Measurements from ENCODE around the gene OTOP1.
"Not testable (repeated sequence)": the region's sequence is repeated elsewhere in the genome, so short reads cannot be mapped to it uniquely, and the experiment has no call there.

OTOP1 gene

GRCh38 chr4:4228356-4228668 lies 1.6 kb upstream of the OTOP1 start:
- DNase-seq, result no peak

- DNase-seq, result no peak
Measured at GRCh38 chr4:4227510-4228355, 1.0 kb upstream of the OTOP1 start.

GRCh38 chr4:4225915-4226605 lies 669 bp downstream of the OTOP1 start:
- DNase-seq, result no peak

GRCh38 chr4:4217113-4217512 lies 9.6 kb downstream of the OTOP1 start:
- no peak for DNase-seq

GRCh38 chr4:4216648-4217047 lies 10.1 kb downstream of the OTOP1 start:
- no peak for DNase-seq

- DNase-seq, result not testable (repeated sequence)
Measured at GRCh38 chr4:4213674-4214073, 13.1 kb downstream of the OTOP1 start.

- DNase-seq, result no peak
Measured at GRCh38 chr4:4206204-4206603, 20.5 kb downstream of the OTOP1 start.

GRCh38 chr4:4204401-4204745 lies 22.4 kb downstream of the OTOP1 start:
- no peak for DNase-seq

- DNase-seq, result no peak
Measured at GRCh38 chr4:4203688-4204400, 22.9 kb downstream of the OTOP1 start.

- DNase-seq, result no peak
Measured at GRCh38 chr4:4202510-4202909, 24.2 kb downstream of the OTOP1 start.

GRCh38 chr4:4200624-4201023 lies 26.1 kb downstream of the OTOP1 start:
- DNase-seq, result no peak

- no peak for DNase-seq
Measured at GRCh38 chr4:4195354-4195753, 31.4 kb downstream of the OTOP1 start.

- DNase-seq, result not testable (repeated sequence)
Measured at GRCh38 chr4:4188557-4188956, 38.2 kb downstream of the OTOP1 start.

- no peak for DNase-seq
Measured at GRCh38 chr4:4185528-4185927, 41.2 kb downstream of the OTOP1 start.

GRCh38 chr4:4182835-4183568 lies 43.7 kb downstream of the OTOP1 start:
- no peak for DNase-seq

- no peak for DNase-seq
Measured at GRCh38 chr4:4170596-4171150, 56.1 kb downstream of the OTOP1 start.

- not testable (repeated sequence) for DNase-seq
Measured at GRCh38 chr4:4167981-4168780, 58.5 kb downstream of the OTOP1 start.

GRCh38 chr4:4166986-4167385 lies 59.7 kb downstream of the OTOP1 start:
- DNase-seq, result not testable (repeated sequence)

GRCh38 chr4:4165701-4166392 lies 60.9 kb downstream of the OTOP1 start:
- DNase-seq, result not testable (repeated sequence)

GRCh38 chr4:4164532-4165173 lies 62.1 kb downstream of the OTOP1 start:
- DNase-seq, result not testable (repeated sequence)

- not testable (repeated sequence) for DNase-seq
Measured at GRCh38 chr4:4162186-4162585, 64.5 kb downstream of the OTOP1 start.
